ENCODE data around the gene NOSTRIN. TPM values are rescaled to one million over a fixed set of nuclear protein-coding genes. Genes with fewer than 3 reads are reported as not detected.
"Not testable (repeated sequence)": the region's sequence is repeated elsewhere in the genome, so short reads cannot be mapped to it uniquely, and the experiment has no call there.

The NOSTRIN gene
- total RNA-seq, 1 donor from 2014 or later = not detected

DNA sequence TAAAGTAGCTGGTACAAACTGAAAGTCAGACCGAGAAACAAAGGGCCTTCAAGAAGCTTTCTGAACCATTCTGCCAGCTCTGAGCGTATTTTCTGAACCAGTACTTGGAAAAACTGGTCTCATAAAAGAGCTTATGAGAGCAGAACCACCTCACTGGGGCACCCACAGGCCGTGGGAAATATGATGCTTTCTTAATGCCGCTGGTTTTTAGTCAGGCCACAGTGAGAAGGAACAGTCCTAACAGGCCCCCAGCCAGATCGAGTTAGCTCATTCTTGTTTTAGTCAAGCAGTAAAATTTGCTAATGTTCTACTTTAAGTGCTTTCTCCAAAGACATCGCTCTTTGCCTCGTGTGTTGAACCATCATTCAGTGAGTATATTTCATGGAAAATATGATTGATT, 12.7 kb upstream of the NOSTRIN start:
- intact Hi-C loops (cut with micrococcal nuclease) = no loop called here

DNA sequence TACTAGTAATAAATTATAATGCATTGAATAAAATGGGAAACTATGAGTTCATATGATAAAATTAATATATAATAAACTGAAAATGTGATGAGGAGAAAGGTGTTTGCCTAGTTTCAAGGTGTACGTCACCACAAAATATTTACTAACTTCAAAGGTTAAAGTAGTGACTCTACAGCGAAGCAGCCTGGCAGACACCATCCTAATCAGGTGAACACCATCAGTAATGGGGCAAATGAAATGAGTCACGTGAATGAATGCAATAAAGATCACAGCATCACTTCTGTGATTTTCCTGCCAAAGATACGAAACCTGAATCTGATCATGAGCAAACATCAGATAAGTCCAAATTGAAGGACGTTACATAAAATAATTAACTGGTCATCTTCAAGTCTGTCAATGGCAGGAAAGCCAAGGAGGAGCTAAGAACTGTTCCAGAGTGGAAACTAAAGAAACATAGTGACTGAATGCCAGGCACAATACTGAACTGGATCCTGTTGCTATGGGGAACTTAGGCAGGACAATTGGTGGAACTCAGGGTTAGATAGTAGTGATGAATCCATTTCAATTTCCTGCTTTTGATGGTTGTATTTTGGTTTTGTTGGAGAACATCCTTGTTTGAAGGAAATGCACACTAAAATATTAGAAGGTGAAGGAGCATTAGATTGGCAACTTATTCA, 12.1 kb upstream of the NOSTRIN start:
- intact Hi-C loops (cut with micrococcal nuclease) = no loop called here

DNA sequence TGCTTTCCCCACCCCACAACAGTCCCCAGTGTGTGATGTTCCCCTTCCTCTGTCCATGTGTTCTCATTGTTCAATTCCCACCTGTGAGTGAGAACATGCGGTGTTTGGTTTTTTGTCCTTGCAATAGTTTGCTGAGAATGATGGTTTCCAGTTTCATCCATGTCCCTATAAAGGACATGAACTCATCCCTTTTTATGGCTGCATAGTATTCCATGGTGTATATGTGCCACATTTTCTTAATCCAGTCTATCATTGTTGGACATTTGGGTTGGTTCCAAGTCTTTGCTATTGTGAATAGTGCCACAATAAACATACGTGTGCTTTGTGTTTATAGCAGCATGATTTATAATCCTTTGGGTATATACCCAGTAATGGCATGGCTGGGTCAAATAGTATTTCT, 11.3 kb upstream of the NOSTRIN start:
- intact Hi-C loops (cut with micrococcal nuclease) = not testable (repeated sequence)

DNA sequence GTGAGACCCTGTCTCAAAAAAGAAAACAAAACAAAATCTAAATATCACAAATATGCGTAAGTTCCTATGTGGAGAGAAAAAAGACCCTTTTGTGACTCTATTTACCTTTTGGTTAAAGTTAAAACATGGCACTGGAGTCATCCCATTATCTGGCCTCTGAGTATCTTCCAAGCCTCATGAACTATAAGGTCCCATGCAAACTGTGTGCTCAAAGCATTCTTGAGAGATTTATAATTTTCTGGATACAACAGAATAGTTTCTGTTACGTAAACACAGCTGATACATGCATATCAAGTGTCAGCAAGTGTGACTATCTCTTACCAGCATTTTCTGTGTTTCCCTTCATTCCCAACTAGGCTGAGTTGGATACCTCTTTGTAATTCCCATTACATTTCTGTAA, 8.8 kb upstream of the NOSTRIN start:
- intact Hi-C loops (cut with micrococcal nuclease) = no loop called here

DNA sequence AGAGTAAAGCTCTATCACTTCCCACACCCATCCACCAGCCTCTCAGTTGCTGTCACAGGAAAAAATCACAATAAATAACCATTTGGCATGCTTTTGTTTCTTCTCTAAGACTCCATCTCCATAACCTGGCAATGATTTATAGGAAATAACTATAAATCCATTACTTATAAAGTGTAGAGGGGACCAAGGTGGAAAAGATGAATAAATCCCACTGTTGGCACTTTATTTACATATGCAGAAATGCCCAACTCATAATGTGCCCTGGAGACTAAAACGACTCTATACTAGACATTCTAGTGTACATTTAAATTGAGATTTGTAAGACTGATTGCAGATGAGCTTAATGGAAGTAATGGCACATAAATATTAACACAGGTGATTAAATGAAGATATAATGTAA, 7.5 kb upstream of the NOSTRIN start:
- intact Hi-C loops (cut with micrococcal nuclease) = no loop called here

DNA sequence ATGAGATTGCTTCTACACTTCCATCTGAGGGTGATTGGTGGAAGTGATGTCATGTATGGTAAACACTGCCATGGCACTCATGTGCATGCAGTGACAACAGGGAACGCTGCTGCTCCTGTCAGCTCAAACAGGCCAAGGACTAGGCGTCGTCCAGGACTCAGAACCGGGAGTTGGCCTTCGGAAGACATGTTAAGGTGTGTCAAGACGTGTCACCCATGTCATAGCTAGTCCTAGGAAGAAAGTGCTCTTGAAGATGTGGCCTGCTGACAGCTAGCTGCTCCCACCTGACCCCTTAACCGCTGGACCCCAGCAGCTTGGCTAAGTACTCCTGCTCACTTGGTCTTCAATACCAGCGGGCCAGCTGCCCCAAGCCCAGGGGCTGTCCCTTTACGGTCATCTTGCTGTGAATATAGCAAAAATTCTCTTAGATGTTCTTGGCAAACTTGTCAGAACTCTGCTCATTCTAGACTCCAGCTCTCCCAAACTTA, 6.3 kb upstream of the NOSTRIN start:
- intact Hi-C loops (cut with micrococcal nuclease) = no loop called here

DNA sequence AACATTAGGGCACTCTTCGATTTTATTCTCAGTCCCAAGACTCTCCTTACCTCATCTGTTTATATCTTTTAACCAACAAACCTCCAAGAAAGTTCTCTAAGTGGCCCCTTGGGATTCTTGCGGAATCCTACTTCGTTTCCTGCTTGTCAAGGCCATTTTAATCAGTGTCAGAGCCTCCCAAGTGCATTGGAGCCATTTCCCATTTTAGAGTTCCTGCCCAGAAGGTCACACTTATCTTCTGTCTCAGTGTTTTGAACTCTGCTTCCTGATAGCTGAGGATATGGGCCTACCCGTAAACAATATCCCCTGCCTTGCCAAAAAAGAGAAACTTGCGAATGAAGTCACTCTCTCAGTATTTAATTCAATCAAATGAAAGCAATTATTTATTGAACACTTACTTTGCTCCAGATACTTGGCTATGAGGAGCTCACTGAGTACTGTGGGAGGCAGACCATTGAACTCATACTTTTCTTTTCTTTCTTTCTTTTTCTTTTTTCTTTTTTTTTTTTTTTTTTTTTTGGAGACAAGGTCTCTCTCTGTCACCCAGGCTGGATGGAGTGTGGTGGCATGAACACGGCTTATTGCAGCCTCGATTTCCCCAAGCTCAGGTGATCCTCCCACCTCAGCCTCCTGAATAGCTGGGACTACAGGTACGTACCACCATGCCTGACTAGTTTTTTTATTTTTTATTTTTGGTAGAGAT, 5.7 kb upstream of the NOSTRIN start:
- intact Hi-C loops (cut with micrococcal nuclease) = no loop called here

DNA sequence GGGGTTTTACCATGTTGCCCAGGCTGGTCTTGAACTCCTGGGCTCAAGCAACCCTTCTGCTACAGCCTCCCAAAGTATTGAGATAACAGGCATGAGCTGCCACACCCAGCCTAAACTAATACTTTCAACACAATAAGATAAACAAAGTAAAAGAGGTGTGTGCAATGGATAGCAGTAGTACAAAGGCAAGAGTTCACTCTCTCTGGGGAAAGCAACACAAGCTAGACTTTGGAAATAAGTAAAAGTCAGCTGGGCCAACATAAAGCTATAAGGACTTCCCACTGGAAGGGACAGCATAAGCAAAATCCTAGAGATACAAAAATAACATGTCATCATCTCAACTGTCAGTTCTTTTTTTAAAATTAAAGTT, 5.2 kb upstream of the NOSTRIN start:
- intact Hi-C loops (cut with micrococcal nuclease) = no loop called here

DNA sequence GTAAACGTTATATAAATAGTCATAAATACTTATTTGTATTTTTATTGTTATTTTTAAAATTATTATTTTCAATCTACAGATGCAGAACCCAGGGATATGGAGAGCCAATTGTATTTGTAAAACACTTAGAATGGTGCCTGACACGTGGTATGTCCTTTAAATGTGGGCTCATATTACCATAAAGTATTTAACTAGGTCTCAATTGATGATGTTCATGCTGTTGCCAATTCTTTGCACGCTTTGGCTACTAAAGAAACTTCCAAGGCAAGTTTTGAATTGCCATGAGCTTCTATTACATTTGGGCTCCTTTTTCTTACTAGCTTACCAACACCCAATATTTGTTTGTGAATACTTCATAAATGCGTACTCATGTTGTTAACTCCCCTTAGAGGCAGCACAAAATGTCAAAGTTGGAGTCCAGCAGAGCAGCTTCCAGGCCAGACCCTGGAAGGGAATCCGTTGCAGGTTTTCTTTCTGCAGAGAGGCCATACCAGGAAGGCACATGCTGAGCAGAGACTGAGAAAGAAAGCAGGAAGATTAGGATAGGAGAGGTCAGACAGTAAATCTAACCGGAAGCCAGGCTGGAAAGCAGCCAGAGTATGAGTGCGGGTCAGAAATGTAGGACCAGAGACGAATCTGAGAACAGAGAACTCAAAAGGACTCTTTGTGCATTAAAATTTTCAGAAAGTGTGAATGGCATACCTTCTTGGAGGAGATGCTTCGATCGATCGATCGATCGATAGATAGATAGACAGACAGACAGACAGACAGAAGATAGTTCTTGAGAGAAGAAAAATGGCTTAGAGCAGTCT, 4.2 kb upstream of the NOSTRIN start:
- intact Hi-C loops (cut with micrococcal nuclease) = no loop called here

DNA sequence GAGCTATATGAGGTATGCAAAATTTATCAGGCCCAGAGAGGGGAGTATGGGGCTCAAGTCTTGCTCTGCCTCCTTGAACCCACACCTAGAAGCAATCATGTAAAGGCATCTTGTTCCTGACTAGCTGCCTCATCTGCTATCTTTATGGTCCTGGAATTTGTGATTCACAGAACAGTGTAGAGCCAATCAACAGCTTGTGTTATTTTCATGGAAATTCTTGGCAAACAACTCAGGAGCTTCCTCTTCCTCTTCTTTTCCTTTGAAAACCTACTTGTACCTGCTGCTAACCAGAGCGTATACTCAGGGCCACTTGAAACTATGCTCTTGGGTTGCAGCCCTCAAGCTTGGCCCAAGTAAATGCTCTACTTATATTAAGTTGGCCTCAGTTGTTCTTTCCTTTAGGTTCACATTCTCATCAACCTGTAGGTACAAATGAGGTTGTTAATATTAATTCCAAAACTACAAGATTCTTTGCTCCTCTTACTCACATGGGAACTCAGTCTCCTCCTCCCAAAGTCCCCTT, 3.5 kb upstream of the NOSTRIN start:
- intact Hi-C loops (cut with micrococcal nuclease) = no loop called here

DNA sequence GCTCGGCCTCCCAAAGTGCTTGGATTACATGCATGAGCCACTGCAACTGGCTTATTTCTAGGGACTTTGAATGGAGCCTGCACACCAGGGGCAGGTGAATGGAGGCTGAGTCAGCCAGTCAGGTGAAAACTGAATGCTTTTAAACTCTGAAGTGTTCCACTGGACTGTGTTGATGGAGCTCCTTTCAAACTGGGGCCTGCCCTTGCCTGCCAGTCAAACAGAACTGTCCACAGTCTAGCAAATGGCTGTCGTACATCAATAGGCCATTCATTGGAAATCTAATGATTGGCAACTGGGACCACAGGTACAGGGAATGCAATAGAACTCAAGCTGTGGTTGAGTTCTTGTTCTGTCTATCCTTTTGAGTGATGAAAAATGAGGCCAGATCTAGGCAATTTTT, 966 bp upstream of the NOSTRIN start:
- intact Hi-C loops (cut with micrococcal nuclease) = no loop called here

DNA sequence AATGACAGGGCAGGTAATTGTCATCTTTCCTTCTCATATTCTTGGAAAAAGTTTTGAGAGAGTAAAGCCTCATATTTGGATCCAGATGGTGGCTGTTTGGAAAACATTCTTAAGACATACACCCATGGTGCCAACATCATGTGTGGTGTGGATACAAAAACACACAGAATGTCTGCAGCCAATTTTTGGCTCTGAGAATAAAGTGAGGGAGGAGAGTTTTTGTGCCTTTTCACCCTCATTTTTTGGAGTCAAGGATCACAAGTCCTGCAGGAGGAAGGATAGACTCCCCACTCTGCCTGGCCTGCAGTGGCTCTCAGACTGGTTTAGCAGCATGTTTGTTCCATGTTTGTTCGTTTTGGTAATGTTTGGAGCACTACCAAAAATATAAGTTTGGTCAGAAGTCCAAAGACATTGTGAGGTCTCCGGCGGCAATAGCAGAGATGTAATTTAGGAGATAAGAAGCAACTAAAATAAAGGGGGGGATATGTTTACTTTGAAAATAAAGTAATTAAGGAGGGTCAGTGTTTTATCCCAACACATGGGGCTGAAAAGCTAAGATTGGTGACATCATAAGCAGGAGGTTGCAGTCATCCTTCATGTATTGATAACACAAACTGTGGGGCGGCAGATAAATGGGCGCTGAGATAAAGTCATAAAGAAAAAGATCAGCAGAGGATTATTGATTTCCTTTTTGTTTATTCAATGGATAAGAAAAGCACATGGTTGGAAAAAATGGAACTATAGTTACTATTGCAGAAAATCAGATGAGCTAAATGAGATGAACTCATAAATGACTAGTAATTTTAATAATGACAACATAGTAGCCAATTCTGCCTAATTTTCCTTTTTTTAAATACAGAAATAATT, 655 bp downstream of the NOSTRIN start:
- intact Hi-C loops (cut with micrococcal nuclease) = no loop called here

DNA sequence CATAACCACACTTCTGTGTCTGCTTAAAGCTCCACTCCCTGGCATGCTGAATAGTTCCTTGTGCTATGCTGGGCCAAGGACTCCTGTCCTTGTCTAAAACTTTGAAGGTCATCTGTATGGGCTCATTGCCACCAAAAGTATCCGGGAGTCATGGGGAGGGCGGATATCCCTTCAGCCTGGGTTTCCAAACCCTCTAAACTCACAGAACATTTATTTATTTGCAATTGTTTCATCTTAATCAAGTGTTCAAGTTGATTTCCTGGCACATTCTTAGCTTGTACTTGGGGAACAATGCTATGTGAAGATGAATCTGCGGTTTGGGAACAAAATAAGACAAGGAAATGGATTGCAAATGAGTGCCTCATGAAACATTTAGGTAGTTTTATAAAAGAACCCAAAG, 1.8 kb downstream of the NOSTRIN start:
- intact Hi-C loops (cut with micrococcal nuclease) = no loop called here

DNA sequence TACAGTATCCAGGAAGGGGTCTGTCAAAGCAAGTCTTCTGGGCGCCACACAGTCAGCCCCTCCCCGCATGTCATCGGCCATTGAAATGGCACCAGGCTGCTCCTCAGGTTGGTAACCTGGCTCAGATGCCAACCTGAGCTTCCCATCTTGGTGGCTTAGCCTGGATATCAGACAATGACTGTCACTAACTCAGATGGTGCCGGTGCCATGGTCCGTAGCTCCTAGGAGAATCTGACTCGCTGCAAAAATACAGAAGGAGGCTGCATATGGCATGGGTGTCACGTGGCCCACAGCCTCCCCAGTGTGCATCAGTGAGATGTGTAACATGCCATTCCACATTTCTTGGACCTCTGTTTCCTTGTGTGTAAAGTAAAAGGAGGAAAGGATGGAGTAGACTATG, 3.2 kb downstream of the NOSTRIN start:
- intact Hi-C loops (cut with micrococcal nuclease) = no loop called here

DNA sequence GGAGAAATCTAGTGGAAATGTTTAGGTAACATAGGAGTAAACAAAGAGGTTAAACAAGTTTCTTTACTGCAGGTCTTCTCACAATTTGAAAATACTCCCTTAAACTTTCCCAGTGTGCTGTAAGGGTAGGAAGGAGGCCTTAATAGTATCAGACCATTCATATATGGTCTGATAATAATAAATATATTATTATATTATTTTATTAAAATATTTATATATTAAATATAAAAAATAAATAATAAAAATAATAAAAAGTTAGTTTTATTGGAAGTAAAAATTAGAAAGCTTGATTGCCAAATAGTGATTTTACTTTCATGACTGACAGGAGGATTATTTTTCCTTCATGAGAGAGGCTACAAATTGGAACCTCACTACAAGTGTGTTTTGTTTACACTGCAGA, 7.1 kb downstream of the NOSTRIN start:
- intact Hi-C loops (cut with micrococcal nuclease) = no loop called here

DNA sequence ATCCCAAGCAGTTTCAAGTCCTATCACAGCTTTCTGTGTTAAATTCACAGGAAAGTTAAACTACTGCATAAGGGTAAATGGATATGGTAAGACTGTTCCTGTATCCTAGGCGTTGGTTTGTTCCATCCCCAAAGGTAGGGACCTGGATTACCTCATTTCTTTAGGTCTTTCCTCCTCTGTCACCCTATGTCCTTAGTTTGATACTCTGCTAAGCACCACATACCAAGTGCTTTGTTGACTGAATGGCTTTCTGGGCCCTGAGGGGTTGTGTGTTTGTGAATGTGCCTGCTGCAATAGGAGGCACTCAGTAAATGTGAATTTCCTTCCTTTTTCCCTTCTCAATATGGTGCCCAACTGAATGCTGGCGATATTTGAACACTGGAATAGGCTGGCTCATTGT, 7.8 kb downstream of the NOSTRIN start:
- intact Hi-C loops (cut with micrococcal nuclease) = no loop called here

DNA sequence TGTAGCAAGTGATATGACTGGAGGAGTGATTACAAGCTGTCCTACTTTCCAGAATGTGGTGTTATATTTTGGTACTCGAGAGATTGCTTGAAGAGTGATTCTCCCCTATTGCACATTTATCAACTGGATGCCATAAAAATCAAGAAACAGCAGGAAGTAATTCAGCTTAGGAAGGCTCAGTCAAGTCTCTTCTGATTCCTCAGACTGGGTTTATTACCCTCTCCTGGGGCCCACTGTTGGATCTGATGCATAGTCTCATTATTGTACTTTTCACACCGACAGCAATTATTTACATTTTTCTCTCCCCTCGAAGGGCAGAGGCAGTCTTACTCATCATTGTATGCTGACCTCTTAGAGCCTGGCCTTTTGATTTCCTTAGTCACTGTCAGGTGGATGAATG, 9.3 kb downstream of the NOSTRIN start:
- intact Hi-C loops (cut with micrococcal nuclease) = no loop called here

DNA sequence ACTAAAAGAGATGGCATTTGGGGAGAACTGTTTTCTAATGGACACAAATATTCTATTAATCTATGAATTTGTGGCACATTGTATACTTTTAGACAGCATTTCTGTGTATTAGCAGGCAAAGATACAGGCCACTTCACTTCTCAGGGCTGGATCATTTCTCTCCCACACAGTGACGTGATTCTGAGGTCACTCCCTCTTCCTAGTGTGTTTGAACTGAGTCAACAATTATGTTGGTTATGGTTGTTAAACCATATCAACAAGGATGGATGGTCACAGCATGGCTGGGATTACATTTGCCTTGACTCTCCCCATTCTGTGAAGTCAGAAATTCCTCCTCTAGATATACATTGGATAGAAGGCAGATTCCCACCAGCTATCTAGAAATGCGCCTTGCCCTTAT, 11.6 kb downstream of the NOSTRIN start:
- intact Hi-C loops (cut with micrococcal nuclease) = no loop called here

DNA sequence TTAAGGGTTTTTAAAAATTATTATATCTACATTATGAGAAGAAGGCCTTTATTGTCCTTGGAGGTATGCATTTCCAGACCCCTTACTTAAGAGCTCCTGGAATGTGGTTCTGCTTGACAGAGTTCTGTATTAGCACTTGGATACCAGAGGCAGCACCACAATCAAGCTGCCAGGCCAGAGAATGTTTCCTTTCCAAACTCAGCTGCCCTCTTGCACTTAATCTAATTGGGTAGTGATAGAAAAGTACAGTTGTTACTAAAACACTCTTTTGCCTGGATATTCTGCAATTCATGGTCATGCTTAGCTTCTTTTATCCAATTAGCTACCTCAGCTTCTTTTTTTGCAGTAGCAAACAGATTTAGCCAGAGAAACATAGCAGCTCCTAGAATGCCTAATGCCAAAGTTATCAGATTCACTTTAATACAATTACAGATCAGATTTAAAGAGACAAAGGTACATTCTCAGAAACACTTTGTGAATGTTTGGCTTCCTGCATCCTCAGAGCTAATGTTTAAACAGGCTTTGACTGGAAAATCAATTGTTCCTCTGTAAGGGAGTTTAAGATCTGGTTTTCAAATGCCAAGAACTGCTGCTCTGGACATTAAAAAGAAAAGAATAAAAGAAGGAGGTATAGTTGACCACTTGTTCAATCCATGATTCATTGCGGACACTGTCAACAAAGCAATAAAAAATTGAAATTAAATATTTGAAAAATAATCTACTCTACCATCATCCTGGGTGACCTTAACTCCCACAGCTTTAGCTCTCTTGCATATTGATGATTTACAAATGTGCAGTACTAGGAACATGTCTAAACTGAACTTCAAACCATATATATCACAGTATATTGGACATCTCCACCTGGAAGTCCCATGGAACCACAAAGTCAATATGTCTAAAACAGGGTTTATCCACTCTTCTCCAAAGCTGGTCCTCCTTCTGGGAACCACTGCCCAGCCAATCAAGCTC, 12.8 kb downstream of the NOSTRIN start:
- intact Hi-C loops (cut with micrococcal nuclease) = no loop called here

DNA sequence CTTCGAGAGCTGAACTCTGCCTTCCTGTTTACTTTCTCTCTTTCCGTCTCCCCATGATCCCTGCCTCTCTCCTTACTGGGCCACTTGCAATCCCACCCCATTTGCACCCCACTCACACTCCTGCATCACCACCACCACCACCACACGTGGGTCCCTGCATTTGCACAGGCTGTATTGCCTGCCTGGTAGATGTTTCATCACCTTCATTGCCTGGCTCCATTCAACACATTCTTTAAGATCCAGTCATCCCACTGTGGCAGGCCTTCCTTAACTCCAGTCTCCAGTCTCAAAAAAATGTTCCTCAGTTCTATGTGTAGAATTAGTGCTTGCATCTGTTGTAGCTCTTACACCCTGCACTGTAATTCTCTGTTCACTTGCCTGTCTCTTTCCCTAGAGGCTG, 13.9 kb downstream of the NOSTRIN start:
- intact Hi-C loops (cut with micrococcal nuclease) = no loop called here
